Measurements from ENCODE around the gene ATG2B. TPM values are rescaled to one million over a fixed set of nuclear protein-coding genes. Genes with fewer than 3 reads are reported as not detected.

ATG2B gene
- total RNA-seq, 6 experiments from 2014 or later, result 13.9 to 24.4 (median 16.3) TPM

GRCh38 chr14:96237641-96238040 is 125.5 kb downstream of the ATG2B start:
- DNase-seq (no peak), ATAC-seq (no peak)
- TF ChIP-seq CTCF (IDR thresholded peaks at IDR 0.05) (no peak), POLR2A (IDR thresholded peaks at IDR 0.05) (no peak)
- Histone ChIP-seq H3K36me3 (no peaks in the 10 kb centered on the region), H3K27me3 (no peaks in the 10 kb centered on the region), H3K4me3 (no peak overlapping the region), H3K4me1 (no peaks in the 10 kb centered on the region), H3K27ac (no peak overlapping the region), H3K9me3 (no peaks in the 10 kb centered on the region)
- no CpG with 5 or more reads among the region's 2 CpGs for WGBS (ENCODE audit: insufficient coverage, low coverage, low lambda C conversion rate, missing lambda C conversion rate)
- intact Hi-C loops (cut with DNase I), result no loop called here

- TF ChIP-seq CTCF (IDR thresholded peaks at IDR 0.05), result no peak
- TF ChIP-seq POLR2A (IDR thresholded peaks at IDR 0.05), result no peak
- no peaks in the 10 kb centered on the region for H3K36me3 ChIP-seq
- no peaks in the 10 kb centered on the region for H3K27me3 ChIP-seq
- DNase-seq (no peak), ATAC-seq (no peak)
- intact Hi-C loops (cut with DNase I), result no loop called here
- H3K4me1 ChIP-seq, result no peaks in the 10 kb centered on the region
- H3K9me3 ChIP-seq, result no peaks in the 10 kb centered on the region
- no peak overlapping the region for H3K27ac ChIP-seq
- WGBS (ENCODE audit: insufficient coverage, low coverage, low lambda C conversion rate, missing lambda C conversion rate), result 42% methylated on average over 4 of the region's 4 CpGs
- no peak overlapping the region for H3K4me3 ChIP-seq
Measured at GRCh38 chr14:96235426-96235825, 127.7 kb downstream of the ATG2B start.

- no peak for TF ChIP-seq CTCF (IDR thresholded peaks at IDR 0.05)
- no peak for TF ChIP-seq POLR2A (IDR thresholded peaks at IDR 0.05)
- ATAC-seq (no peak), DNase-seq (no peak)
- Histone ChIP-seq H3K4me1 (no peaks in the 10 kb centered on the region), H3K4me3 (no peak overlapping the region), H3K9me3 (no peaks in the 10 kb centered on the region), H3K36me3 (no peaks in the 10 kb centered on the region), H3K27me3 (no peaks in the 10 kb centered on the region), H3K27ac (no peak overlapping the region)
- intact Hi-C loops (cut with DNase I), result no loop called here
- WGBS (ENCODE audit: insufficient coverage, low coverage, low lambda C conversion rate, missing lambda C conversion rate), result no CpG with 5 or more reads among the region's 3 CpGs
Measured at GRCh38 chr14:96233661-96234060, 129.5 kb downstream of the ATG2B start.

- no peaks in the 10 kb centered on the region for H3K4me1 ChIP-seq
- no peak overlapping the region for H3K4me3 ChIP-seq
- TF ChIP-seq POLR2A (IDR thresholded peaks at IDR 0.05) (no peak), CTCF (IDR thresholded peaks at IDR 0.05) (no peak)
- no peak for ATAC-seq
- WGBS (ENCODE audit: insufficient coverage, low coverage, low lambda C conversion rate, missing lambda C conversion rate), result 64% methylated on average over 10 of the region's 11 CpGs
- intact Hi-C loops (cut with DNase I), result no loop called here
- no peaks in the 10 kb centered on the region for H3K27me3 ChIP-seq
- H3K9me3 ChIP-seq, result no peaks in the 10 kb centered on the region
- no peak for DNase-seq
- no peaks in the 10 kb centered on the region for H3K36me3 ChIP-seq
- H3K27ac ChIP-seq, result no peak overlapping the region
Measured at GRCh38 chr14:96232506-96232905, 130.6 kb downstream of the ATG2B start.

GRCh38 chr14:96231526-96232130 is 131.5 kb downstream of the ATG2B start:
- DNase-seq, result no peak
- intact Hi-C loops (cut with DNase I), result no loop called here
- Histone ChIP-seq H3K36me3 (no peaks in the 10 kb centered on the region), H3K27me3 (no peaks in the 10 kb centered on the region), H3K4me1 (no peaks in the 10 kb centered on the region), H3K9me3 (no peaks in the 10 kb centered on the region), H3K4me3 (no peak overlapping the region), H3K27ac (no peak overlapping the region)
- WGBS (ENCODE audit: insufficient coverage, low coverage, low lambda C conversion rate, missing lambda C conversion rate), result 67% methylated on average over 6 of the region's 12 CpGs
- ATAC-seq, result no peak
- no peak for TF ChIP-seq CTCF (IDR thresholded peaks at IDR 0.05)
- TF ChIP-seq POLR2A (IDR thresholded peaks at IDR 0.05), result no peak
